HS-5 (cell line): ENCODE results near the gene VPS4B.
A peak's percentile ranks its signal among the peaks of the same experiment; 100 is the strongest.

Experiments used
- DNase-seq: peaks from one replicate; pipeline ENCODE4 v3.0.0-alpha.2; 2012; ENCODE audit warnings: low read depth

Gene VPS4B

DNA sequence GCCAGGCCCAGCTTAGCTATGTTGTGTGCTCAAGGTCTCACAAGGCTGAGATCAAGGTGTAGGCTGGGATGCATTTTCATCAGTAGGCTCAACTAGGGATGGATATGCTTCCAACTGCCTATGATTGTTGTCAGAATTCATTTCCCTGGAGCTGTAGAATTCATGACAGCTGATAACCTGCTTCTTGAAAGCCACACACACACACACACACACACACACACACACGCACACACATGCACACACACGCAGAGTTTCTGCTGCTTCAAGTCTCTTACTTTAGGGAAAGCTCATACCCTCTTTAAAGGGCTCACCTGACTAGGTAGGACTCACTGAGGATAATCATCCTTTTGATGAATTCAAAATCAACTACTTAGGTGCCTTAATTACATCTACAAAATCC, 8.2 kb upstream of the VPS4B start:
- DNase-seq: no peak

DNA sequence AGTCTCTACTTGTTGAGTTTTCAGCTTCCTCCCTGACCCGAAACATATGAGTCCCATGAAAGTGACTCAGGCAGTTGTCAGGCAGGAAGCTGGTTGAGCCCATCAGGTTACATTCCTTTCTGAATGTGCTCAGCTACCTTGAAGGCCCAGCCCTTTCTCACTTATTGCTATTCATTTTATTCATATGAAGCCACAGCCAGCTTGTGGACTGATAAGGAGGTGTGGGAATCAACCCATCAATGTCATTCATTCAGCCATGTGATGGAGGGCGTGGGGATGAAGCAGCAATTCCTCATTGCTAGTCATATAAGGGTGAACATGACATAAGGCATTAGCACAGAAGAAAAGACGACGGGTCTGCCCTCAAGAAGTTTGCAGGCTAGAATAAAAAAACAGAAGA, 5.3 kb upstream of the VPS4B start:
- DNase-seq: no peak

DNA sequence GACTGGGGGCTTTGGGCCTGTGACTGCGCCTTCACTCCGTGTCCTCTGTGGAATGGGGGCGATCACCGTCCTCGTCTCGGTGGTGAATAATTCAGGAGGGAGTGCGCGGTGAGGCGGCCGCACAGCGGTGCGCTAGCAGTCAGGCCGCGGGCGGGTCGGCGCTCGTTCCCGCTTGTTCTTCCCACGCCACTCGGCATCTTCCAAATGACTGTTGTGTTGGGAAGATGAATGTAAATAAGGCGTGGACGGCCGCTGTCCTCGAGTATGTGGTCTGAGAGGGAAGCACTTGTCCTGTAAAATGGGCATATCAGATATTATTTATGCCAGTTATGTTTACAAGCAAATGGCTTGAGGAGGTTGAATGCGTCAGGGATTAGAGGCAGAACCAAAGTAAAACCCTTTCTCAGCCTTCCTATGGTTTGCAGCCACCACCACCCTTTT, 608 bp upstream of the VPS4B start:
- no peak for DNase-seq

DNA sequence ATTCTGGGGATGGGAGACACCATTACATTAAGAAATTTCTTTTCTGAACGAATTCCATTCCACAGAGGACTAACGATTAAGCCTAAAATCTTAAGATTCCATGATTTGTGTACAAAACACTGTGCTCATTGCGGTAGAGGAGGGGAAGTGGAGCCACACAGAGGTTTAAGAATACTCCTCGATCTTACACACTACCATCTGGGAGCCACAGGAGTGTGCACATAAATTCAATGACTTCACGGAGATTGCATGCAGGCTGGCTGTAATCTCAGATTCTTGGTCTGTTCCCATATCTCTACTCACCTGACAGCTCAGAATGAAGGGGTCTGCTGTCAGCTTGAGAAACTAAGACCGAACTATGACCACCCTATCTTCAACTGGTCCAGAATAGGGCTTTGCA, 762 bp downstream of the VPS4B start:
- no peak for DNase-seq

DNA sequence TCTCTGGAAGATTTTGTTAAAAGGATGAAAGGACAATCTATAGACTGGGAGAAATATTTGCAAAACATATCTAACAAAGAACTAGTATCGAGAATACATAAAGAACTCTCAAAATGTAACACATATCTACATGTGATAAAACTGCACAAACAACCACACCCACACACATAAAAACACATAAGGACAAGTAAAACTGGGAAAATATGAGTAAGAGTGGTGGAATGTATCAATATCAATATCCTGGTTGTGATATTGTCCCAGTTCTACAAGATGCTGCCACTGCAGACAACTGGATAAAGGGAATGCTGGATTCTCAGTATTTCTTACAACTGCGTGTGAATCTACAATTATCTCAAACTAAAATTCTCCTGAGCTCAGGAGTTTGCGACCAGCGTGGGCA, 9.3 kb downstream of the VPS4B start:
- DNase-seq: no peak

DNA sequence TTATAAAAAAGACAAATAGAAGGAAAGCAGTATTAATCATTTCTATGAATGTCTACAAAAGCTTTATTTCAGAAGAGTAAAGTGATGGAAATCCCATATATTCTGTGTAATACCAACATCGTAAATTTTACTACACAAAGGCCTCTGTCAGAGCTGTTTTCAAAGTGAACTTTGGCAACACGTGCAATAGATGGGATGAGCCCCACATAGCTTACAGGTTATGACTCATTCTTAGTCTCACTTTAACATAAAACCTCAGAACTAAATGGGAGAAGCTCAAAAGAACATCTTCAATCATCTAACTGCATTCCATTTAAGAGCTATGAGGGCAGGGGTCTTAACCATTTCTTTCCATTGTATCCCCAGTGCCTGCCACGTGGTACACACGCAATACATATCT, 11.5 kb downstream of the VPS4B start:
- peak; percentile 43 for DNase-seq

DNA sequence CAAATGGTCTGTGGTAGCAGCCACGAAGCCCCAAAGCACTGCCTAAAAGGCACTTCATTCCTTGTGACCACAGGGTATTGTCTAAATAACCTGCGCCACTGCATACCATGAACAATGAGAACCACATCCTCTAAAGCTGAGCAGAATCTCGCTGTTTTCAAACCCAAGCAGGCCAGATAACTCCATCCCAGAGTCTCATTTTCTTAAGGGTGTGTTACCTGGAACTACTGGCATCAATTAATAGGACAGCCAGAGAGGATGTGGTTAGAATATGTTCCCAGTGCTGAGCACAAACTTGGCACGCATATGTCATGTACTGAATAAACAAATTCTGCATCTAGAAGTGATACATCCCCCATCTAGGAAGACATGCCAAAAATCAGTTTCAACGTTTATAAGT, 13.0 kb downstream of the VPS4B start:
- DNase-seq: no peak

DNA sequence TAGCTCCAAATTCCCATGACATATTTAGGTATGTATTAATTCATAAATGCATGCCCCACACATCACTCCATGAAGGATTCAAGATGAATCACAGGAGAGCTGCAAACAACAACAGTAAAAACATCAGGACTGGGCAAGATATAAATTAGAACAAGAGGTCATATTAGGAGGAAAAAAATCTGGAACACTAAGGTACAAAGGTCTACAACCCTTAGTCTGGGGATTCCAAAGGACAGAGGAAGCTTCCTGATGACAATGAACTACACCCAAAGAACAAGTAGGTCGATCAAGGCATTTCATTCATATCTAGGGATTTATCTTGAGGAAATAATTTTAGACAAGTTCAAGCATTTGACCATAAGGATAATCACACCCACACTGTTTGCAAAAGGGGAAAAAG, 14.5 kb downstream of the VPS4B start:
- no peak for DNase-seq

DNA sequence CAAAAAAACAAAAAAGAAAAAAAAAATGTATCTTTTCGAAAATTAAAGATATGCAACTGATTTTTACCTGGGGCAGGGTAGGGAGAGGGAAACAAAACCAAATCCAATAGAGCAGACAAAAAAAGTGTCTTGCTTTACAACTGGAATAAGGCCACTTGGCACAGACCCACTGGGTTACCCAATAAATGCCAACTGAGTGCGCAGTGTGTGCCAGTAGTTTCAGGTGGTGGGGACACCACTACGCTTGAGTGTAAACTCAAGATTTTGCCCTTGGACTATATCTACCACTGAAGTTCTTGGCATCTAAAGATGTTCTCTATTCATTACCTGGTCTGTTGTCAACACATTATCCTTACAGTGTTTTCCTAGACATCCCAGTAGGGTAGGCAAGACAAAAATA, 16.3 kb downstream of the VPS4B start:
- DNase-seq: no peak

DNA sequence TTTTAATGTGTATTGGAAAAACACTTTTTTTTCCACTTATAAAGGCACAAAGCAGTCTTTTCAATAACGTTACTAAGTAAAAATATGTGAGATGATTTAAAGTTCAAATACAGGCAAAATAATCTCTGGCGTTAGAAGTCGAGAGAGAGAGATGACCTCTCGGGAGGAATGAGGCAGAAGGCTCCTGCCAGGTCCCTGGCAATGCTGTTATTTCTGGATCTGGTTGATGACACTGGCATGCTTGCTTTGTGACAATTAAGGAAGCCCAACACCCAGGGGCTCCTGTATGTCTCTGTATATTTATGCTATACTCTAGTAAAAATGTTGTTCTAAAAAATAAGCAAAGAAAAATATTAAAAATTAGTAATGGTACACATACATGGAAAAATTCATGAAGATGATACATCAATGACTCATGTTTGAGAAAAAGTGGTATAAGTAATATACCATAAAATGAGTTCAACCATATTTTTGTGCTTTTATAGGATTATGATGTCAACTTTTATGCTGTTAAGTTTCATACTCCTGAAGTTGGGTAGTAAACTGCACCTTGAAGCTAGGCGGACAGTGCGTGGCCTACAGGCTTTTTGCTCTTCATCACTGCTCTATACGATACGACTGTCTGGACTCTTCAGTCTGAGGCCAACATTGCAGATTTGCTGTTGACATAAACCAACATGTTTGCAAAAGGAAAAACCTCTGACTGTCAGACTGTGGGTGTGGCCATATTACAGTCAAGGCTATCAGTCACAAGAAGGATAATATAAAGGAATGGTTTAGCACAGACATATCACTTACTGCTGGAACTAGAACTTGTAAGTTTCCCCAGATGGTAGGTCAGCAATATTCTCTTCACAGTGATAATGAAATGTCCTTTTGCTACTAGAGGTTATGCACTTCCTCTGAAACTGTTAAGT, 19.8 kb downstream of the VPS4B start:
- DNase-seq: no peak

DNA sequence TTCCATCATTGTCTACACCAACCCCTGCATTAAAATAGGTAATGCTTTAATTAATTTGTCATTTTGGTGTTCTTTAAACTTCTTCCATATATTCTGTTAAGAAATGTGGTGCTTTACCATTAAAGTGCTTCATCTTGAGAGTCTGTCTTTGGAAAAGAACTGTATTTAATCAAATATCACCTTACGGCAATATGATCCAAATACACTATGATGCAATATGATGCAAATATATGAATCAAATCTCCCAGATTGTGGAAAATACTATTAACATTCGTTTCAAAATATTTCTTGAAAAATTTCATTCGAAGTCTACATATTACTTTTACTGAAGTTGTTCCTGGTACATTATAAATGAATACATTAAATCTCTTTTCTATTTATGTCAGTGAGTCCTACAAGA, 23.0 kb downstream of the VPS4B start:
- DNase-seq: no peak

DNA sequence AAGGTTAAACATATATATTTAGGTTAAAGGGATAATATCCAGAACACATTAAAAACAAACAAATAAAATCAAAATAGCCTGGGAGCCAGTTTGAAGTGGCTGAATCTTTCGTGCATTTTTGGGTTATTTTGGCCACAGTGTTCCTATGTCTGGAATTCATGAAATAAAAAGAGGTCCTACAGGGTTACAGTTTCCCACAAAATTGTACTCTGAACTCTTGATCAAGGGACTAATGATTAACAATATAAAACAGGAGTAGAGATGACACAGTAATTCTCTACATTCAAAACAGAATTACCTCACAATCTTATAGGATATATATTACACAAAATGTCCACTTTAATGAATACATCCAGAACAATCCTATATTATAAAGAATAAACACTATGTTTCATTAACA, 24.9 kb downstream of the VPS4B start:
- no peak for DNase-seq

DNA sequence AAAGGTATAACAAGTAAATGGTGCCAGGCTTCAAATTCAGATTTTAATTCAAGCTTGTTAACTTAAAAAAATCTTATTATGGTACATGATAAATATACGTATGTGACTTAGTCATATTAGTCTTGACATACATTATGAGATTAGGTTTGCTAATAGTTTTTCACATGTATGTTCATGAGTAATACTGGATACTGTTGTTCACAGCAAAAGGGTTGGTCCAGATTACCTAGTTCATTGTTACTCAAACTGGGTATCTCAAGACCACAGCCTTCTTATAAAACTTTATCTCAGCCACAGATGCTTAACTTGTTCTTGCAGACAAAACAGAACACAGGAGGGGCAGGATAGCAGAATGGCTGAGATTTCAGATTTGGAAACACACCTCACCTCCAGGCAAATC, 26.8 kb downstream of the VPS4B start:
- DNase-seq: no peak

DNA sequence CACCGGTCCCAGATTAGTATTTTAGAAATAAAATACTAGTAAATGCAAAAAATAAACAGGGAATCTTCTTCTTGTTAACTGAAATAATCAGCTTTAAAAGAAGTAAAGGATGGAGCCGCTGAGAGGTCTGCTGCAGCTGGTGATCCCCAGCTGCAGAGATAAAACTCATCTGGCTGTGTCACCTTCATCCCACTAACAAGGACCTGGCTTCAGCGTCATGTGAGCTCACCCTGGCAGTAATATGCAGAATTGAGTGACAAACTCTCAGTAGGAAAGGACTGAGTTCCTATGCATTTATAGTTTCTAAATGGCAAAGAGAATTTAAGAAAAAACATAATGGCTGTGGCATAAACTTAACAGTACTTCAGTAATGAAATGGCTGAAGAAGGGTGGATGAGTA, 27.3 kb downstream of the VPS4B start:
- DNase-seq: no peak

DNA sequence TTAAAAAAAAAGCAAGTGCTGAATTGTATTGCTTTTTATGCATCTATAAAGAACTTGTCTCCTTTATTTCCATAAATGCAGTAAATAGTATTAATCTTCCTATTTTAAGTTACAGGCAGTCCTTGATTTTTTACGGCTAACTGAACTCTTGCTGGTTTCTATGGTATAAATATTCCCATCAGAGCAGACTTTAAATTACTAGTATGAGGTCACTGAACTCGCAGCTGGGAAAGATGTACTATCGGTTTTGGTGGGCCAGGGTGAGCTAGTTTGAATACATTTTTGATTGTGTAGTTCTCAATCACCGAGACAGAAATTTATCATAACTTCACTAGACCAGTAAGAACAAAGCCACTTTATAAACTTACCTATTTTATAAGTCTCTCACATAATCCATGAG, 34.4 kb downstream of the VPS4B start:
- DNase-seq: no peak

DNA sequence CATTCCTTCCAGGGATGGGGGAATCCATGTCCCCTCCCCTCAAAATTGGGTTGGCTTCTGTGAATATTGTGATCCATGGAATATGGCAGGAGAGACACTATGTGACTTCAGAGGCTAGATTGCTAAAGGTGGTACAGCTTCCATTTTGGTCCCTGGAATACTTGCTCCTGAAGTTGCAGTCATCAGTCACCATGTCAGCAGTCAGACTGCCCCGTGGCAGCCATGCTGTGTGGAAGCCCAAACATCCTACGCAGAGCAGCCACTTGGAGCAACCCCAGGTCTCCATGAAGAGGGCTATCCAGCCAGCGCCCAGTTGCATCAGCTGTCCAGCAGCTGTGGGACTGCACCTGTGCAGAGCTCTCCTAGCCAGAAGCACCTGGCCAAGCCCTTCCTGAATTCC, 39.4 kb downstream of the VPS4B start:
- DNase-seq: no peak

DNA sequence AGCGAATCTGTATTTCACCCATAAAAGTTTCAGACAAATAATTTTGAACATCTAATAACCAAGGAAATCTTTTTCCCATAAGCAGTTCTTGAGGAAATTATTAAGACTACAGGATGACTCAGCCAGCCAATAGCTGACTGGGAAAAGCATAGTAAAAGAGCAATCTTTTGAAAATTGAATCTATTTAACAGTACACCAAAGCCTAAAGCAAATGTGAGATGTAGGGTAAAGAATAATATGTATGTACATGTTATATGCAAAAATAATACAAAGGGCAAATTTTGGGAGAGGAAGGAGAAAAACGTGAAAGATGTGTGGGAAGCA, 42.7 kb downstream of the VPS4B start:
- no peak for DNase-seq

DNA sequence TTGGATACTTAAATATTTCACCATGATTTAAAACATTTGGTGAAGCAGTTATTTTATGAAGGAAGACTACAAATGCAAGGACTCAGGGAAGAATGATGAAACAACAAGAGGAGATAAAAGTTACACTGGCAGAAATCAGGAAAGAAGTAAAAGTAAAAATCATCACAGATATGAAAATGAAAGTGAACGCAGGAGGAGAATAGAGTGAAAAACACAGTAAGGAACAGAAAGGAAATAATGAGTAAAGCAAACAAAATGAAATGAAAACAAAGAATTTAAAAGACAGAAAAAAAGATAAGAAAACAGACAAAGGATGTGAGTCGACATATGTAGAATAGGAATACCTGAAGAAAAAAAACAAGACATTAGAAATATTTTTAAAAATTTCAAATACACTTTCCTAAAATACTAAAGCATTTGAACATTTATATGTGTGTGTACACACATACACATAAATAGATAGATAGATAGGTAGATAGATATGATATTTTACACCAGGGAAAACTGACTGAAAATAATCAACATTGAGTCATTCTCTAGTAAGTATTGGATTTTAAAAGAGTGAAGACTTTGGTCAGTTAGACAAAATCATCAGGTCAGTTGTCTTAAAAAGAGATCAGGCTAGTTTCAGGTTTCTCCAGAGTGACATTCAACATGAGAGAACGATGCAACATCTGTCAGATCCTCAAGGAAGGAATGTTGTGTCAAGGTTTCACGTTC, 43.2 kb downstream of the VPS4B start:
- DNase-seq: no peak

DNA sequence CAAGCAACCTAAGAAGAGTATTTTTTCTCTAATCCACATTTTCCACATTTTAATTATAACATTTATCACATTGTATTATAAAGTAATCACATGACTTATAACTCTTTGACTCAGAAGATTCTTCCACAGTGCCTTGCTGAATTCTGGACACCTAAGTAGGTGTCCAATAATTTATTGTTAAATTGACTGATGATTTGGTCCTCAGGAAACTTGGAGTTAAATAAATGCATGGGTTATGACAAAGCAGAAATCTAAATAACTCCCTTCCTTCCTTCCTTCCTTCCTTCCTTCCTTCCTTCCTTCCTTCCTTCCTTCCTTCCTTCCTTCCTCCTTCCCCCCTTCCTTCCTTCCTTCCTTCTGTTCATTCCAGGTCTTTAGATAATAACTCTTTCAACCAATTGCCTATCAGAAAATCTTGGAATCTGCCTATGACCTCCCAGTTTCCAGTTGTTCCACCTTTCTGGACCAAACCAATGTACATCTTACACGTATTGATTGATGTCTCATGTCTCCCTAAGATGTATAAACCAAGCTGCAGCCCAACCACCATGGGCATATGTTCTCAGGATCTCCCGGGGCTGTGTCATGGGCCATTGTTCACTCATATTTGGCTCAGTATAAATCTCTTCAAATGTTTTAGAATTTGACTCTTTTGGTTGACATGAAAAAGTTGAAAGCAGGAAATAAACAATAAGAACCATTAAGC, 44.8 kb downstream of the VPS4B start:
- DNase-seq: no peak

DNA sequence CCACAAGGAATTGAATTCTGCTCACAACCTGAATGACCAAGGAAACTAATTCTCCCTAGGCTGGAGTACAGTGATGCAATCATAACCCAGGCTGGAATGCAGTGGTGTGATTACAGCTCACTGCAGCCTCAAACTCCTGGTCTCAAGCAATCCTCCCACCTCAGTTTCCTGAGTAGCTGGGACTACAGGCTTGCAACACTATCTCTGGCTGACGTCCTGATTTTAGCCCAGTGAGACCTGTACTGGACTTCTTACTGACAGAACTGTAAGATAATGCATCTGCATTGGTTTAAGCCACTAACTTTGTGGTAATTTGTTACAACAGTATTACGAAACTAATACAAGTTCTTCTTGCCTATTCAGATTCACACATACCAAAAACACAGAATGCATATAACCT, 45.7 kb downstream of the VPS4B start:
- DNase-seq: no peak

DNA sequence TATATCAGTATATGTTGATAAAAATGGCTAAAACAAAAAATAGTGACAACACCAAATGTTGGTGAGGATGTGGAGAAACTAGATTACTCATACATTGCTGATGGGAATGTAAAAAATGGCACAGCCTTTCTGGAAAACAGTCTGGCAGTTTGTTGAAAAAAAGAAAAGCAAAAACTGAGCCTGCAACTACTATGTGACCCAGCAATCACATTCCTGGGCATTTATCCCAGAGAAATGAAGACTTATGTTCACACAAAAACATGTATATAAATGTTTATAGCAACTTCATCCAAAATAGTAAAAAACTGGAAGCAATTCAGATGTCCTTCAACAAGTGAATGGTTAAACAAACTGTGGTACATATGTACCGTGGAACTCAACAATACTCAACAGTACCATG, 47.7 kb downstream of the VPS4B start:
- DNase-seq: no peak

DNA sequence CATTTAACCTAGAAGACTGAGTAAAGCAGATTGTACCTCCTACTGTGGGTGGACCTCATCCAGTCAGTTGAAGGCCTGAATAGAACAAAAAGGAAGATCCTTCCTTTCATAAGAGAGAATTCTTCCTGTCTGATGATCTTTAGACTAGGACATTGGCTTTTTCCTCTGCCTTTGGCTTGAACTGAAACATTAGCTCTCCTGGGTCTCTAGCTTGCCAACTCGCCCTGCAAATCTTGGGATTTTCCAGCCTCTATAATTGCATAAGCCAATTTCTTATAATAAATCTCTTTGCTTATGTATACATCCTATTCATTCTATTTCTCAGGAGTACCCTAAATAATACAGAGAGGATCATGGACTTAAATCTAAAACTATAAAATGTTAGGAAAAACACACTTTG, 49.1 kb downstream of the VPS4B start:
- no peak for DNase-seq

DNA sequence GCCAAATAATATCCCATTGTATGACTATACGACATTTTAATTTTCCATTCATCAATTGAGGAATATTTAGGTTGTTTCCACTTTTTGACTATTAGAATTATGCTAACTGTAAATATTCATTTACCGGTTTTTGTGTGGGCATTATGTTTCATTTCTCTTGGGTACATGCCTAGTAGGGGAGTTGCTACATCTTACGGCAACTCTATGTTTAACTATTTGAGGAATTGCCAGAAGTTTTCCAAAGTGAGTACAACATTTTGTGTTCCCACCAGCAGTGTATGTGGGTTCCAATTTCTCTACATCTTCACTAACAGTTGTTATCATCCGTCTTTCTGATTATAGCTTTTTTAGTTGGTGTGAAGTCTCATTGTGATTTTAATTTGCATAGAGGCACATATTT, 53.7 kb downstream of the VPS4B start:
- no peak for DNase-seq
